ENCODE results near the gene GPR31.

DNA sequence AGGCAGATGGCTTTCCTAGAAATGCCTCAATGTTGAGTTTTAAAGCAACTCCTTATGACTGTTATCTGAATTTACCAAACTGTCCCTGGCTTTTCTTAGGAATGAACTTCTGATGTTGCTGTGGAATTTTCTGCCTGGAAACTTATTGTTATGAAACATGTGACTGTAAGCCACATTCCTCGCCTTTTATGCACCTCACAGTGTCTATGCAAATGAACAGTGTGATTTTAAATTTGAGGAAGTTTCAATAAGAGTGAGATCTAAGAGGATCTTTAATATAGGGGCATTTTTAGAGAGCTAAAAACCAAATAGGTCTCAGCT lies 37.2 kb downstream of the GPR31 start:
- TF ChIP-seq, protein P1, sequence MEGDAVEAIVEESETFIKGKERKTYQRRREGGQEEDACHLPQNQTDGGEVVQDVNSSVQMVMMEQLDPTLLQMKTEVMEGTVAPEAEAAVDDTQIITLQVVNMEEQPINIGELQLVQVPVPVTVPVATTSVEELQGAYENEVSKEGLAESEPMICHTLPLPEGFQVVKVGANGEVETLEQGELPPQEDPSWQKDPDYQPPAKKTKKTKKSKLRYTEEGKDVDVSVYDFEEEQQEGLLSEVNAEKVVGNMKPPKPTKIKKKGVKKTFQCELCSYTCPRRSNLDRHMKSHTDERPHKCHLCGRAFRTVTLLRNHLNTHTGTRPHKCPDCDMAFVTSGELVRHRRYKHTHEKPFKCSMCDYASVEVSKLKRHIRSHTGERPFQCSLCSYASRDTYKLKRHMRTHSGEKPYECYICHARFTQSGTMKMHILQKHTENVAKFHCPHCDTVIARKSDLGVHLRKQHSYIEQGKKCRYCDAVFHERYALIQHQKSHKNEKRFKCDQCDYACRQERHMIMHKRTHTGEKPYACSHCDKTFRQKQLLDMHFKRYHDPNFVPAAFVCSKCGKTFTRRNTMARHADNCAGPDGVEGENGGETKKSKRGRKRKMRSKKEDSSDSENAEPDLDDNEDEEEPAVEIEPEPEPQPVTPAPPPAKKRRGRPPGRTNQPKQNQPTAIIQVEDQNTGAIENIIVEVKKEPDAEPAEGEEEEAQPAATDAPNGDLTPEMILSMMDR (IDR thresholded peaks at IDR 0.05; ENCODE audit: low read length): no peak
- TF ChIP-seq EZH2 (optimal IDR thresholded peaks at IDR 0.05; ENCODE audit: low read depth, low read length): no peak
- TF ChIP-seq EZH2phosphoT487 (IDR thresholded peaks at IDR 0.05; ENCODE audit: low read length): no peak

Measured in MM.1S (cell line).